CD4-positive, alpha-beta T cell (primary cell): ENCODE data around the gene ARID3A. TPM values are rescaled to one million over a fixed set of nuclear protein-coding genes. Genes with fewer than 3 reads are reported as not detected.

Source experiments
- ATAC-seq: fragments of 200-7000 bp; cut with Tn5 transposase; one replicate; pipeline ENCODE4 v1.10.0; 2022; ENCODE audit warnings: mild to moderate bottlenecking; ENCODE audit not compliant: poor library complexity
- CTCF ChIA-PET: fragments of 350-600 bp; sonication (Branson Sonifier 250); formaldehyde crosslinking; loops from one replicate; lab custom pipeline; 2021; ENCODE audit warnings: antibody characterized with exemption, inconsistent platforms; lab: Charles Lee
- POLR2A ChIA-PET: fragments of 350-600 bp; sonication (Branson Sonifier 250); formaldehyde crosslinking; loops from one replicate; lab custom pipeline; 2021; ENCODE audit warnings: antibody characterized with exemption, inconsistent platforms; lab: Charles Lee
- DNase-seq, 14 experiments: peaks; one replicate each; pipeline ENCODE4 v3.0.0-alpha.2; 2013 to 2020; ENCODE audit warnings: mixed read lengths in 2 of 14
- H3K27ac ChIP-seq, 2 donors: one replicate each; pipeline versions ENCODE4 v1.5.1 to v1.7.0; 2013; ENCODE audit warnings: low read length in 2 of 2, low read depth in 1 of 2, mild to moderate bottlenecking in 1 of 2
- H3K27me3 ChIP-seq, 2 experiments: 1 replicate in 1 of 2; 2 replicates in 1 of 2; pipeline versions ENCODE4 v1.6.1 to v1.7.0; 2013; ENCODE audit warnings: low read length in 2 of 2, control low read depth in 1 of 2, mild to moderate bottlenecking in 1 of 2, moderate library complexity in 1 of 2; ENCODE audit not compliant: insufficient read depth in 2 of 2, control insufficient read depth in 1 of 2
- H3K36me3 ChIP-seq: one replicate; pipeline ENCODE4 v1.6.1; 2013; ENCODE audit warnings: low read length, control low read depth; ENCODE audit not compliant: insufficient read depth
- H3K4me1 ChIP-seq: one replicate; pipeline ENCODE4 v1.6.1; 2013; ENCODE audit warnings: low read length, control low read depth; ENCODE audit not compliant: insufficient read depth
- H3K4me3 ChIP-seq: one replicate; pipeline ENCODE4 v1.5.1; 2013; ENCODE audit warnings: mild to moderate bottlenecking, low read length, moderate library complexity
- H3K9me3 ChIP-seq, 2 experiments: 1 replicate in 1 of 2; 2 replicates in 1 of 2; pipeline versions ENCODE4 v1.6.1 to v1.7.0; 2013; ENCODE audit warnings: low read length in 2 of 2, mild to moderate bottlenecking in 2 of 2, control low read depth in 1 of 2, moderate library complexity in 1 of 2; ENCODE audit not compliant: control insufficient read depth in 1 of 2, insufficient read depth in 1 of 2
- H3K27ac Mint-ChIP-seq: one replicate; pipeline ENCODE4 v1.8.0; 2020; ENCODE audit warnings: mixed read lengths
- H3K27me3 Mint-ChIP-seq: one replicate; pipeline ENCODE4 v1.8.0; 2021; ENCODE audit warnings: mixed read lengths
- H3K36me3 Mint-ChIP-seq: one replicate; pipeline ENCODE4 v1.8.0; 2021; ENCODE audit warnings: low read depth, mixed read lengths
- H3K4me1 Mint-ChIP-seq: one replicate; pipeline ENCODE4 v1.8.0; 2021; ENCODE audit warnings: low read depth, mixed read lengths
- H3K4me3 Mint-ChIP-seq: one replicate; pipeline ENCODE4 v1.8.0; 2020; ENCODE audit warnings: mild to moderate bottlenecking, mixed read lengths
- H3K9me3 Mint-ChIP-seq: one replicate; pipeline ENCODE4 v1.8.0; 2020; ENCODE audit warnings: mixed read lengths
- CTCF ChIP-seq: fragments of 200-600 bp; IDR thresholded peaks from one replicate; pipeline ENCODE4 v1.8.0; 2022; ENCODE audit warnings: antibody characterized with exemption, mild to moderate bottlenecking
- intact Hi-C, 2 experiments: fragments of 100-400 bp; cut with DNase I in 1 of 2; cut with micrococcal nuclease in 1 of 2; formaldehyde crosslinking; loops; one replicate each; pipeline versions ENCODE4 v1.15.1 to v1.9.0; 2023 to 2025; cut with DNase I, micrococcal nuclease
- total RNA-seq, 174 experiments: library from RNA in 2 of 174; stranded (reverse) in 2 of 174; gene quantifications; one replicate each; pipeline ENCODE4 v1.2.3 and lab custom pipeline; 2021 to 2026

ARID3A gene
- total RNA-seq, 2 experiments from 2014 or later, result 3.7 to 4.1 TPM

GRCh38 chr19:961866-962620 is 36.2 kb downstream of the ARID3A start:
- no peak overlapping the region for H3K27ac Mint-ChIP-seq
- CTCF ChIA-PET, result no interaction called here
- Histone ChIP-seq H3K4me3 (no peak overlapping the region), H3K27ac (no peak overlapping the region), H3K27me3 (no peaks in the 10 kb centered on the region), H3K4me1 (peaks cover 6% of the 10 kb centered on the region), H3K36me3 (peaks cover 7% of the 10 kb centered on the region), H3K9me3 (peaks cover 0 to 5% of the 10 kb centered on the region in 2 experiments)
- peaks cover 5% of the 10 kb centered on the region for H3K36me3 Mint-ChIP-seq
- no peaks in the 10 kb centered on the region for H3K4me1 Mint-ChIP-seq
- H3K9me3 Mint-ChIP-seq, result no peaks in the 10 kb centered on the region
- no peak for TF ChIP-seq CTCF
- H3K4me3 Mint-ChIP-seq, result no peak overlapping the region
- H3K27me3 Mint-ChIP-seq, result no peaks in the 10 kb centered on the region
- no peak for ATAC-seq
- POLR2A ChIA-PET, result interaction anchor here (0.6 kb wide), 1 partner anchor 10 kb away, joined by 3 read pairs; no protein-coding TSS in a partner anchor
- intact Hi-C loops, result no loop called here
- no peak for DNase-seq

- H3K9me3 Mint-ChIP-seq, result no peaks in the 10 kb centered on the region
- H3K4me3 Mint-ChIP-seq, result no peak overlapping the region
- DNase-seq, result no peak
- H3K4me1 ChIP-seq, result peaks cover 6% of the 10 kb centered on the region
- peaks cover 7% of the 10 kb centered on the region for H3K36me3 ChIP-seq
- ChIA-PET POLR2A (interaction anchor here (0.6 kb wide), 1 partner anchor 11 kb away, joined by 3 read pairs; no protein-coding TSS in a partner anchor), CTCF (no interaction called here)
- H3K27me3 Mint-ChIP-seq, result no peaks in the 10 kb centered on the region
- no peak for TF ChIP-seq CTCF
- no peaks in the 10 kb centered on the region for H3K4me1 Mint-ChIP-seq
- peaks cover 11% of the 10 kb centered on the region for H3K36me3 Mint-ChIP-seq
- intact Hi-C loops, result no loop called here
- no peak for ATAC-seq
- peaks cover 0 to 5% of the 10 kb centered on the region in 2 experiments for H3K9me3 ChIP-seq
- no peak overlapping the region for H3K4me3 ChIP-seq
- no peaks in the 10 kb centered on the region for H3K27me3 ChIP-seq
- H3K27ac Mint-ChIP-seq, result no peak overlapping the region
- no peak overlapping the region for H3K27ac ChIP-seq
Observed at GRCh38 chr19:962683-963400, 37.0 kb downstream of the ARID3A start.

- Mint-ChIP-seq H3K36me3 (peaks cover 14% of the 10 kb centered on the region), H3K9me3 (no peaks in the 10 kb centered on the region), H3K27ac (no peak overlapping the region), H3K27me3 (no peaks in the 10 kb centered on the region), H3K4me3 (no peak overlapping the region), H3K4me1 (no peaks in the 10 kb centered on the region)
- Histone ChIP-seq H3K36me3 (peaks cover 8% of the 10 kb centered on the region), H3K9me3 (peaks cover 0 to 5% of the 10 kb centered on the region in 2 experiments), H3K27ac (no peak overlapping the region), H3K4me3 (no peak overlapping the region), H3K4me1 (peaks cover 6% of the 10 kb centered on the region), H3K27me3 (no peaks in the 10 kb centered on the region)
- DNase-seq, result no peak
- CTCF ChIA-PET, result no interaction called here
- POLR2A ChIA-PET, result no interaction called here
- ATAC-seq, result no peak
- intact Hi-C loops, result no loop called here
- no peak for TF ChIP-seq CTCF
Observed at GRCh38 chr19:963486-963951, 37.7 kb downstream of the ARID3A start.
